ENCODE data around the gene FGF7. TPM values are rescaled to one million over a fixed set of nuclear protein-coding genes. Genes with fewer than 3 reads are reported as not detected.

The FGF7 gene, protein sequence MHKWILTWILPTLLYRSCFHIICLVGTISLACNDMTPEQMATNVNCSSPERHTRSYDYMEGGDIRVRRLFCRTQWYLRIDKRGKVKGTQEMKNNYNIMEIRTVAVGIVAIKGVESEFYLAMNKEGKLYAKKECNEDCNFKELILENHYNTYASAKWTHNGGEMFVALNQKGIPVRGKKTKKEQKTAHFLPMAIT
- 129 and 165 TPM in 2 replicates for total RNA-seq

GRCh38 chr15:49423021-49423420 lies at the start of gene FGF7:
FGF7 (plus strand) TSS chr15:49423242; CDS start chr15:49424298, 1,056 bp downstream.

Other genes with a start within 250 kb of the FGF7 start
- 3.3 TPM in 1 of 2 replicates, not detected in the other for gene FAM227B, start 197.6 kb downstream of the FGF7 start, total RNA-seq
- gene DTWD1, start 197.8 kb downstream of the FGF7 start, total RNA-seq: 31.4 and 37.8 TPM in 2 replicates

All from cardiac ventricle fibroblast (primary cell).